Measurements from ENCODE around the gene CKS2. TPM values are rescaled to one million over a fixed set of nuclear protein-coding genes. Genes with fewer than 3 reads are reported as not detected.

The CKS2 gene
- total and polyA plus RNA-seq, 2 of the 4 experiments (the other 2 are of a cell fraction): 192 to 261 TPM

- in situ Hi-C loops (cut with MboI; ENCODE audit: low sequenced_read_pairs): no loop called here
- ATAC-seq (ENCODE audit: low read depth) (no peak), DNase-seq (no peak)
- ChIA-PET POLR2A (ENCODE audit: unreplicated experiment) (no interaction called here), CTCF (no interaction called here)
- no peak overlapping the region for H2BK20ac ChIP-seq (ENCODE audit: low read depth, low read length)
- H3K79me1 ChIP-seq (ENCODE audit: low read depth in 1 of 2, low read length in 2 of 2): peaks cover 0 to 3% of the 10 kb centered on the region in 2 experiments; a peak in 2 of 4 replicates
- no peaks in the 10 kb centered on the region for H3K27me3 ChIP-seq (ENCODE audit: control insufficient read depth, insufficient read depth, low read length)
- H3K9me1 ChIP-seq (ENCODE audit: insufficient read depth, low read length): no peaks in the 10 kb centered on the region; the same call in 1 of the 2 replicates
- no peaks in the 10 kb centered on the region for H3K9me3 ChIP-seq (ENCODE audit: control insufficient read depth, insufficient read depth, low read length)
- H4K8ac ChIP-seq (ENCODE audit: low read depth in 2 of 2, low read length in 2 of 2): no peak overlapping the region
- H3K4me1 ChIP-seq (ENCODE audit: control insufficient read depth, insufficient read depth, low read length): no peaks in the 10 kb centered on the region
- H4K20me1 ChIP-seq (ENCODE audit: insufficient read depth, low read length): no peaks in the 10 kb centered on the region
- no peak overlapping the region for H3K4ac ChIP-seq (ENCODE audit: low read depth, low read length)
- H2AFZ ChIP-seq (replicated peaks; ENCODE audit: low read length, poor library complexity): no peak overlapping the region
- intact Hi-C loops (cut with micrococcal nuclease): no loop called here
- H3K18ac ChIP-seq (ENCODE audit: low read depth, low read length): no peak overlapping the region
- no peak overlapping the region for H2AK5ac ChIP-seq (ENCODE audit: low read depth, low read length)
- no peak overlapping the region for H4K5ac ChIP-seq (ENCODE audit: low read depth, low read length)
- no peak overlapping the region for H3K27ac ChIP-seq (ENCODE audit: insufficient read depth, low read length)
- no peak overlapping the region for H3K9ac ChIP-seq (ENCODE audit: low read depth, low read length)
- no peak overlapping the region for H2BK15ac ChIP-seq (ENCODE audit: low read depth, low read length)
- no peaks in the 10 kb centered on the region for H3K36me3 ChIP-seq (ENCODE audit: control insufficient read depth, insufficient read depth, low read length)
- H2BK120ac ChIP-seq (ENCODE audit: low read depth, low read length): no peak overlapping the region
- no peak overlapping the region for H4K91ac ChIP-seq (ENCODE audit: insufficient read depth, low read depth, low read length)
- H3K4me2 ChIP-seq (ENCODE audit: low read depth, low read length): no peak overlapping the region
- H3K4me3 ChIP-seq (ENCODE audit: insufficient read depth, low read depth, low read length): no peak overlapping the region
- WGBS, 2 experiments (ENCODE audit: extremely low coverage in 2 of 2, insufficient read length in 1 of 2): no CpG with 5 or more reads among the region's 7 CpGs
- dilution Hi-C loops (cut with HindIII; ENCODE audit: low sequenced_read_pairs, unreplicated experiment): no loop called here
- H2AK9ac ChIP-seq (replicated peaks; ENCODE audit: low read depth, low read length, poor library complexity): no peak overlapping the region
- TF ChIP-seq CEBPB (IDR thresholded peaks at IDR 0.05; ENCODE audit: low read depth, low read length) (no peak), BHLHE40 (IDR thresholded peaks at IDR 0.05; ENCODE audit: low read depth, low read length) (no peak), FOS (IDR thresholded peaks at IDR 0.05; ENCODE audit: low read depth, low read length) (no peak), ELK1 (IDR thresholded peaks at IDR 0.05; ENCODE audit: borderline replicate concordance, low read depth, low read length) (no peak), RCOR1 (IDR thresholded peaks at IDR 0.05; ENCODE audit: insufficient replicate concordance, low read length) (no peak), USF2 (IDR thresholded peaks at IDR 0.05; ENCODE audit: low read depth, low read length) (no peak), RAD21 (IDR thresholded peaks at IDR 0.05; ENCODE audit: low read length) (no peak), MAZ (IDR thresholded peaks at IDR 0.05; ENCODE audit: borderline replicate concordance, low read depth, low read length) (no peak), SMC3 (IDR thresholded peaks at IDR 0.05; ENCODE audit: low read depth, low read length) (no peak), POLR2A (IDR thresholded peaks at IDR 0.05; ENCODE audit: low read depth, low read length) (no peak), CHD1 (IDR thresholded peaks at IDR 0.05; ENCODE audit: low read depth, low read length) (no peak), MXI1 (IDR thresholded peaks at IDR 0.05; ENCODE audit: borderline replicate concordance, low read depth, low read length) (no peak), RFX5 (IDR thresholded peaks at IDR 0.05; ENCODE audit: low read depth, low read length) (no peak), NFE2L2 (IDR thresholded peaks at IDR 0.05; ENCODE audit: low read depth, low read length) (no peak), MAFK (IDR thresholded peaks at IDR 0.05; ENCODE audit: low read depth, low read length) (no peak), CTCF (conservative IDR thresholded peaks at IDR 0.05; ENCODE audit: low read depth, low read length) (no peak)
- H3K56ac ChIP-seq (ENCODE audit: extremely low read depth, insufficient read depth, low read length): no peak overlapping the region
- H2BK5ac ChIP-seq (ENCODE audit: low read depth, low read length, poor library complexity, severe bottlenecking): no peak overlapping the region
- no peak overlapping the region for H3K14ac ChIP-seq (replicated peaks; ENCODE audit: low read depth, low read length)
- no peak overlapping the region for H3K23ac ChIP-seq (ENCODE audit: low read depth, low read length)
- BruUV-seq (replicated peaks): no TSS peak
Observed at GRCh38 chr9:89304020-89304833, 6.8 kb upstream of the CKS2 start.

Data from IMR-90 (cell line).